ENCODE results near the gene ZGPAT.
"Not testable (repeated sequence)": the region's sequence is repeated elsewhere in the genome, so short reads cannot be mapped to it uniquely, and the experiment has no call there.

ZGPAT gene, protein sequence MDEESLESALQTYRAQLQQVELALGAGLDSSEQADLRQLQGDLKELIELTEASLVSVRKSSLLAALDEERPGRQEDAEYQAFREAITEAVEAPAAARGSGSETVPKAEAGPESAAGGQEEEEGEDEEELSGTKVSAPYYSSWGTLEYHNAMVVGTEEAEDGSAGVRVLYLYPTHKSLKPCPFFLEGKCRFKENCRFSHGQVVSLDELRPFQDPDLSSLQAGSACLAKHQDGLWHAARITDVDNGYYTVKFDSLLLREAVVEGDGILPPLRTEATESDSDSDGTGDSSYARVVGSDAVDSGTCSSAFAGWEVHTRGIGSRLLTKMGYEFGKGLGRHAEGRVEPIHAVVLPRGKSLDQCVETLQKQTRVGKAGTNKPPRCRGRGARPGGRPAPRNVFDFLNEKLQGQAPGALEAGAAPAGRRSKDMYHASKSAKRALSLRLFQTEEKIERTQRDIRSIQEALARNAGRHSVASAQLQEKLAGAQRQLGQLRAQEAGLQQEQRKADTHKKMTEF

DNA sequence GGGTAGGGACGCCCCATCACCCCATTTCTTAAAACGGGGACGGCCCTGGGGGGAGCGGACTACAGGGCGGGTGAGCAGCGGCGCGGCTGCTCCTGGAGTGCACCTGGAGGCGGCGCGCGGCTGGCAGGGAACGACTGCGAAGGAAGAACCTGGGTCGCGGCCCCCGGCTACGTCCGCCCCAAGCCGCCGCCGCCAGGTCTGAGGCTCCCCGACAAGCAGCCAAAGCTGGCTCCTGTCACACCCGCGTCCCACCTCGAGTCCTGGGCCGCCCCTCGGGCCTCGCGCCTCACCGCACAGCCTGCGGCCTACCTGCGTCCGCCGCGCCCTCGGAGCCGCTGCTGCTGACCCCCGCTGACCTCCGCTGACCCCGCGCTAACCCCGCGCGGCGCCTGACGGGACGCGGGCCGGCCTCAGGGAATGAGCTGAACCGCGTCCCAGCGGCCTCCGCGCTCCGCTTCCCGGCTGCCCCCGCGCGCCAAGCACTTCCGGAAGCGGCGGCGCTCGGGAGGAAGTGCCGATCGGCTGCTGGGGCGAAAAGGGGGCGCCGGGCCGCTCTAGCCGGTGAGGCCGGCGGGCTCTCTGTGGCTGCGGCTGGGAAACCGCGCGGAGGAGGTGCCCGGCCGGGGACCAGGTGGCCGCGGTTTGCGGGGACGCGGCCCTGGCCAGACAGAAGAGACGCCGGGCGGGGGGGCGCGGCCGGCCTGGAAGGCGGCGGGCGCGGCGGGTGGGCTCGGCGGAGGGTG is at the start of gene ZGPAT, which contains the start of gene ARFRP1:
Gene ZGPAT, plus strand, starts transcription at position 482 of the 743 bp plus-strand sequence. CDS start 542 bp downstream, outside the sequence.
Gene ARFRP1, minus strand, starts transcription at position 419 of the 743 bp plus-strand sequence. CDS start 885 bp downstream, outside the sequence.
- peak; percentile 80 for DNase-seq (ENCODE audit: low read depth)

DNA sequence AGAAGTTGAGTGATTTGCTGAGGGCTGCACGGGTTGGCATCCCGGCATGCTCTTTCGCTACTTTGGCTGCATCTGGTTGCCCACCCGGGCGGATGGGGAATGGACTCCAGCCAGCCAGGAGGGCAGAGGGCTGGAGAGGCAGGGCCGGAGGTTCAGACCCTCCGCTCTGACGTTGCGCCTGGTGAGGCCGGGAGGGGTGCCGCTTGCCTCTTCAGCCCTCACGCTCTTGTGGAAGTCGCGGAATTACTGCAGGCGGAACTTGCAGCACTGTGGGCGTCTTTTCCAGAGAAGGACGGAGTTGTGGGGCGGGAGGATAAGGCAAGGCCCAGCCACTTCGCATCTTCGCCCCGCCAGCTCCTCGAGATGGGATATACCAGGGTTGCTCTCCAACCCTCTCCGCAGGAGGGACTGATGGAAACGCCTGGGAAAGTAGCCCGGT is 49.1 kb upstream of the ZGPAT start:
- DNase-seq (ENCODE audit: low read depth), result peak; percentile 47

DNA sequence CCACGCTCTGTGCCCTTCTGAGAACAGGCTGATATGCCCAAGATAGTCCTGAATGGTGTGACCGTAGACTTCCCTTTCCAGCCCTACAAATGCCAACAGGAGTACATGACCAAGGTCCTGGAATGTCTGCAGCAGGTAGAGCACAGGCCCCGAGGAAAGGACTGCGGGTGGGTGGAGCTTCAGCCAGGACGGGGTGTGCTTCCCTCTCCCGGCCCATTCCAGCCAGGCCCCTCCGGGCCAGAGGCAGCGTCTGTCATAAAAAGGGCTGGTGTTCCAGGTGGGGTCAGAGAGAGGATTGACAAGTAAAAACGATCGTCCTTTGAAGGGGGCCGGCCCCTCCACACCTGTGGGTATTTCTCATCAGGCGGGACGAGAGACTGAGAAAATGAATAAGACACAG is 48.5 kb upstream of the ZGPAT start:
- no peak for DNase-seq (ENCODE audit: low read depth)

DNA sequence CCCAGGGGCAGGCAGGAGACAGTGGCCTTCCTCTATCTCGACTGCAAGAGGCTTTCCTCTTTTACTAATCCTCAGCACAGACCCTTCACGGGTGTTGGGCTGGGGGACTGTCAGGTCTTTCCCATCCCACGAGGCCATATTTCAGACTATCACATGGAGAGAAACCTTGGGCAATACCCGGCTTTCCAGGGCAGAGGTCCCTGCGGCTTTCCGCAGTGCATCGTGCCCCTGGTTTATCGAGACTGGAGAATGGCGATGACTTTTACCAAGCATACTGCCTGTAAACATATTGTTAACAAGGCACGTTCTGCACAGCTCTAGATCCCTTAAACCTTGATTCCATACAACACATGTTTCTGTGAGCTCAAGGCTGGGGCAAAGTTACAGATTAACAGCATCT is 47.7 kb upstream of the ZGPAT start:
- not testable (repeated sequence) for DNase-seq (ENCODE audit: low read depth)

DNA sequence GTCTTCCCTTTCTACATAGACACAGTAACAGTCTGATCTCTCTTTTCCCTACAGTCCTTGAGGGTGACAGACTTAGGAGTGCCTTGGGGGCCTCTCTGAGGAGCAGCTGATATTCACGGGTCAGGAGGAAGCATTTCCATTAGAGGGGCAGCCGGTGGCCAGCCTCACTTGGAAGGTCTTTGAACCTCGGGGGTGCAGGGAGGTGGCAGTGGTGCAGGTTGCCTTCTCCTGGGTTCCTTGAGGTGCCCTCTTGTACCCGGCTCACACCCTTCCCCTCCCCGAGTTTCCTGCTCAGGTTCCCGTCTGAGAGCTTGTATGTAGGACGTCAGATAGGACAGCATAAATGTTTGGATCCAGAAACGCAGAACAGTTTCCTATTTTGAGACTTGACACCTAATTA is 47.2 kb upstream of the ZGPAT start:
- DNase-seq (ENCODE audit: low read depth), result no peak

DNA sequence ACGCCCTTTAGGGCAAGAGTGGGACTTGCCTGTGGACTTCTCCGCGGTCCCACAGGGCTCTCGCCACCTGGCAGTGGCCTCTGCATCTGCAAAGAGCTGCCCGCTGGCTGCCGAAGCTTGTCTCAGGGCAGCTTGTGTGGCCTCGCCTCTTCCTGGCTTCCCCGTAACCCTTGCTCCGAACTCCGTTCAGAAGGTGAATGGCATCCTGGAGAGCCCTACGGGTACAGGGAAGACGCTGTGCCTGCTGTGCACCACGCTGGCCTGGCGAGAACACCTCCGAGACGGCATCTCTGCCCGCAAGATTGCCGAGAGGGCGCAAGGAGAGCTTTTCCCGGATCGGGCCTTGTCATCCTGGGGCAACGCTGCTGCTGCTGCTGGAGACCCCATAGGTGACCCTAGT is 46.7 kb upstream of the ZGPAT start:
- no peak for DNase-seq (ENCODE audit: low read depth)

DNA sequence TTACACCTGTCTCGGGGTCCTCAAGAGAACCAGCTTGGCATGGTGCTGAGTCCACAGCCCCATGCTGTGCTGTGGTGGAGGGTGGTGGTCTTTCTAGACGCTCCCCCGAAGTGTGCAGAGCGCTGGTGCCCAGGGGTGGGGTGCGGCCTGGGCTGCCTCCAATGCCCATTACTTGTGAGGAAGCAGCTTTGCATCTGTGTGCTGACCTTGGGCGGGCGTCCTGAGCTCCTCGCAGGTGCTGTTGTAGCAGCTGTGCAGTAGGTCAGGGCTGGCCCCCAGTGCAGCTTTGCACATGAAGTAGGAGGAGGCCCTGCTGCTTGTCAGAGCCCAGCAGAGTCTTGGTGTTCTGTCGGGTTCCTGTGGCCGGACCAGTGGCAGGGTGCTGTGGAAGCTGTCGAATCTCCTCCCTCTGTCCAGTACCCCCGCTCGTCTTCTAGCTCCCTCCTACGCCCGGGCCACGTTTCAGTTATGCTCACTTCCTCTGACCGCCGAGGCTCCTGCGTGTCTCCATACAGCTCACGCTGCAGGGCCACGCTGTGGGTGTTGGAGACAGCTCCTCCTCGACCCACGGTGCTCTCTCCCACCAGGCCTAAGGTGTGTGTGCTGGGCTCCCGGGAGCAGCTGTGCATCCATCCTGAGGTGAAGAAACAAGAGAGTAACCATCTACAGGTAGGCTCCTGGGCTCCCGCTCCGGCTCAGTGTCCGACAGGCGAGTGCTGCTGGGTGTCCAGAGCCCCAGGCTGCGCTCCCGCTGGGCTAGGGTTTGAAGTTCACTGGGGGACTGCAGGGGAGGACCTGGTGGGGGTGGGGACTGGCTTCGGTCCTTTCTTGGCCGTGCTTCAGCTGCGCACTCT is 45.7 kb upstream of the ZGPAT start:
- DNase-seq (ENCODE audit: low read depth), result no peak

DNA sequence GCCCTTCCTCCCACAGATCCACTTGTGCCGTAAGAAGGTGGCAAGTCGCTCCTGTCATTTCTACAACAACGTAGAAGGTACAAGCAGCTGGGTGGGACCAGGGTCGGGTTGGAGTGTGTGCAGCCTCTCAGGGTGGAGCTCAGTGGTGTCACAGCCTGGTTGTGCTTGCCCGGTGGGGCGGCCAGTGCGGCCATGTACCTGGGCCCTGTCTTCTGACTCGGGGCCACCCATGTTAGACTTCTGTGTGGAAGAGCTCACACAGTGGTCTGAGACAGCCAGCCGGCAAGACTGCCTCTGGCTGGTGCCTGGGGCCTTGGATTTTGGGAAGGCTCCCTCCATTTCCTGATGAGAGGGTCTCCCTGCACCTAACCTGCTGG is 45.0 kb upstream of the ZGPAT start:
- DNase-seq (ENCODE audit: low read depth), result no peak

DNA sequence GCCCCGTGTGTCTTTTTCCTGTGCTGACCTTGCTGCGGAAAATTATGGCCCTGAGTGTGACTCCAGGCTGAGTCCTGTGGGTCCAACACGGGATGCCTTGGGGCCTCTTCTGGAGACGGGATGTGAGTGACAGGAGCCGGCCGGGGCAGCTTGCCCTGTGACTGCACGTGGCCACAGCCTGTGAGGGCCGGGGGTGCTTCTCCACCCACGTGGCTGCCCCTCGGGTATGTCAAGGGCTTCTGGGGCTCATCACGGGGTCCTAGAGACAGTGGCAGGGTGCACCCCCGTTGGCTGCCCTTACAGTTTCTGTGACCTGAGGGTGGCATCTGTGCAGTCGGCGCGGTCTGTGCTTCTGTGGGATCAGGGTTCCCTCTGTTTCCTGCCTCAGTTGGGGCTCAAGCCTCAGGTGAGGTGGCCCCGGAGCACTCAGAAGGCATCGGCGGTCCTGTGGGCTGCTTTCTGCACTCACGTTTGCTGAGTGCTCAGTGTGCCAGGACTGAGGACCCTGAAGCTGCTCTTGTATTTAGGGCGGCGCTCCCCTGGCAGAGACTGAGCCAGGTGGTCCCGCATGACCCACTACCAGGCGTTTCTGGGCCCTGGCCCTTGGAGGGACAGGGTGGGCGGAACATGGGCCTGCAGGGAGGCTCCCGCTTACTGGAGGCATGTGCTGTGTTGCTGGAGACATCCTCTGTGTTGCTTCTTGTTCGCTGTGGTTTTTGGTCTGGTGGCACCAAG is 44.3 kb upstream of the ZGPAT start:
- DNase-seq (ENCODE audit: low read depth), result no peak

DNA sequence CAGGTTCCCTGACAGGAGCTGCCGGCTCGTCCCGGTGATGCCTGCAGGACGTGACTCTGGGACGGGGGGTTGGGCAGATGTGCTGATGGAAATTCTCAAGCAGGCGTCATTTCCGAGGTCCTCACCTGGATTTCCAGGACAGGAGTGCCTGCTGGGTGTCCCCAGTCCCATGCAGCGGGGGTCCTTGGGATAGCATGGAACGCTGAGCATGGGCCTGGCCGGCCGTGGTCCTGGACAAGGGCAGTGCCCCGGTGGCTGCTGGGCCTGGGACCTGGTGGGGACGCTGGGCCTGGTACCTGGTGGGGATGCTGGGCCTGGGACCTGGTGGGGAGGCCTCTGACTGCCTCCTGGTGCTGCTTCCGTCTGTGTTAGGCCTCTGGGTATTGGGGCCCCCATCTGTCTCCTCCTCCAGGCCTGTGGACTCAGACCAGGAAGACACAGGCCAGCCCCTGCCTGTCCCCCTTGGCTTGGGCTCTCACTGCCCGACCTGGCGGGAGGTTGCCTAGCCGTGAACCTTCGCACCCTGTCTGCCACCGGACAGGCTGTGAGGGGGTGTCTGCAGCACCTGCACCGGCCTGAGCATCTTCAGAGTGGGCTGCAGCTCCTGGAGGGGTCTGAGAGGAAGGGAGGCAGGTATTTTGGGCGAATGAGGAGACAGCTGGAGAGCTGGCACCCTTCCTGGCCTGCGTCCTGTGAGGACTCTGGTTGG is 43.5 kb upstream of the ZGPAT start:
- no peak for DNase-seq (ENCODE audit: low read depth)

DNA sequence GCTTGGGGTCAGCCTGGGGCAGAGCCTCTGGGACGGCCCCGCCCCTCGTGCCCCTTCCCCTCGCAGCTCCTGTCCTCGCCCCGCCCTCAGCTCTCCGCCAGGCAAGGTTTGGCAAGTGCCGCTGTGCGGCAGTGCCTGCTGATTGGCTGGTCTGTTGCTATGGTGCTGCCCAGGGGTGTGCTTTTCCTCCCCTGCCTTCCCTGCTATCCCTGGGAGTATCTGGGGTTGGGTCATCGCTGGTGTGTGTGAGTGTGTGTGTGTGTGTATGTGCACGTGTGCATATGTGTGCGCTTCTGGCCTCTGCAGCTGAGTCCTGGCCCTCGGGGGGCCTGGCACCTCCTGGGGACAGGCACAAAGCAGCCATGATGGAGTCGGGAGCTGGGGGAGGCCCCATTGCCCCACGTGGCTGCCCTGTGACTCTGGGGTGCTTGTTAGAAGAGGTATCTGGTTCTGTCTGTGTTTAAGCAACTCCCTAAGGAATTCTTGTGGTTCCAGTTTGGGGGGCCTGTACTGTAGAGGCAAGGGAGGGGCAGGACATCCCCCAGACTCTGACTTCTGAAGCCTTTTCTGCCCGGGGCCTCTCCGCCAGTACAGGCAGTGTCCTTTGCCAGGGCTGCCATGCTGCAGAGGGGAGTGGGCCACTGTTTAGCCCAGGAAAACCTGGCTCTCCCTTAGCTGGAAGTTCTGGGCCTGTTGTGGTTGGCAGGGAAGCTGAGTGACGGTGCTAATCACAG is 42.8 kb upstream of the ZGPAT start:
- DNase-seq (ENCODE audit: low read depth), result peak; percentile 87

DNA sequence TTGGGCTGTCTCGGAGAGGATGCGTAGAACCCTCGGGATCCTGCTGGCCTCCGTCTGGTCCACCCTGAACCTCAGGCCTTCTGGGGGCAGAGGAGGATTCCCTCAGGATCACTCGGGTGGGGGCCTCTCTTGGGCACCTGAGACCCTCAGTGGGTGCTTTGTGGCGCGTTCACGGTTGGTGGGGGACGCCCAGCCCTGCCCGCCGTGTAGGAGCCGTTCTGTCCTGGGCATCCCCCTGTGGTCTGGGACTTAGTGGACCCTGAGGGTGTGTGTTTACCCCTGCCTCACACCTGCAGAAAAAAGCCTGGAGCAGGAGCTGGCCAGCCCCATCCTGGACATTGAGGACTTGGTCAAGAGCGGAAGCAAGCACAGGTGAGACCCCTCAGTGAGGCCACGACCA is 42.1 kb upstream of the ZGPAT start:
- no peak for DNase-seq (ENCODE audit: low read depth)

DNA sequence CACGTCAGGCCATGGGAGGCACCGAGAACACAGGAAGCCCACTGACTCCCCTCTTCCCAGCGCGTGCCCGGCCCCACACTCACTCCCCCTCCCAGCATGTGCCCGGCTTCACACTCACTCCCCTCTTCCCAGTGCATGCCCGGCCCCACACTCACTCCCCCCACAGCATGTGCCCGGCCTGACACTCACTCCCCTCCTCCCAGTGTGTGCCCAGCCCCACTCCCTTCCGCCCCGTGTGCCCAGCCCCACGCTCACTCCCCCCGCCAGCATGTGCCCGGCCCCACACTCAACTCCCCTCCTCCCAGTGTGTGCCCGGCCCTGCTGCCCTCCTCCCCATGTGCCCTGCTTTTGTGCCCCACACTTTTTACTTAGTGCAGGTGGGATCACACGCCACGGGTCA is 40.0 kb upstream of the ZGPAT start:
- no peak for DNase-seq (ENCODE audit: low read depth)

DNA sequence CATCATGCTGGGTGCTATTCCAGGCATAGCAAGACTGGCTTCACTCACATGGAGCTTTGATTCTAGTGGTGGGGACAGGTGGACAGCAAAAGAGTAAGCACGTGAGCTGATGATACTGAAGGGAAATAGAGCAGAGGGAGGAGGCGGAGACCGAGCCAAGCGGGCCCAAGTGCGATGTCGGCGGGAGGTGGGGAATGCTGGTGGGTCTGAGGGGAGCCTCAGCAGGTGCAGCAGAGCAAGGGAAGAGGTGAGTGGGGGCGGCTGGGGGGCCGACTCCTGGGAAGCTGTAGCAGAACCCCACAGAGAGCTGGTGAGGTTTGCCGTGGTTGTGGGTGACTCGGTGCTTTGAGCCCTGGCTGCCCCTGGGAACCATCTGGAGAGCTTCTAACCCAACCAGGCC is 39.5 kb upstream of the ZGPAT start:
- DNase-seq (ENCODE audit: low read depth), result no peak

DNA sequence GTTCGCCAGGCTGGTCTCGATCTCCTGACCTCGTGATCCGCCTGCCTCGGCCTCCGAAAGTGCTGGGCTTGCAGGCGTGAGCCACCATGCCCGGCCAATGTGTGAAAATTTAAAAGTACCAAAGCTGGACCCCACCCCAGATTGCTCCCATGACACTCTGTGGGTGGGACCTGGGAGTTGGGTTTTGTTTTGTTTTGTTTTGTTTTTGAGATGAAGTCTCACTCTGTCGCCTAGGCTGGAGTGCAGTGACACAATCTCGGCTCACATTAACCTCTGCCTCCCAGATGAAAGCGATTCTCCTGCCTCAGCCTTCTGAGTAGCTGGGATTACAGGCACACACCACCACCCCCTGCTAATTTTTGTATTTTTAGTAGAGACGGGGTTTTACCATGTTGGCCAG is 36.1 kb upstream of the ZGPAT start:
- DNase-seq (ENCODE audit: low read depth), result not testable (repeated sequence)

DNA sequence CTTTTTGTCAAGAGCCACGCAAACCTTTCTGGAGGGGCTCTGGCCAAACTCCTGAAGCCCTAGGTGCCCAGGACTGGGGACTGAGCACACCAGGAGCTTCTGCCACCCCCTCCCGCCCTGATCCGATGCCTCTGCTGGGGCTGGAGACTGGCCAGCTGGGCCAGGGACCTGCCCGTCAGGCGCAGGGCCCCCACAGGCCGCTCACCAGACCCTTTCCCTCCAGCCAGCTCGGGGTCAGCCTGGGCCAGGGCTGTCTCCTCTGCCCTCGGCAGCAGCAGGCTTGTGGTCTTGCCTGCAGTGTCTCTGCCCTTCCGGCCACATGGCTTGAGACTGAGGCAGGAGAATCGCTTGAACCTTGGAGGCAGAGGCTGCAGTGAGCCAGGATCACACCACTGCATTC is 35.2 kb upstream of the ZGPAT start:
- no peak for DNase-seq (ENCODE audit: low read depth)

DNA sequence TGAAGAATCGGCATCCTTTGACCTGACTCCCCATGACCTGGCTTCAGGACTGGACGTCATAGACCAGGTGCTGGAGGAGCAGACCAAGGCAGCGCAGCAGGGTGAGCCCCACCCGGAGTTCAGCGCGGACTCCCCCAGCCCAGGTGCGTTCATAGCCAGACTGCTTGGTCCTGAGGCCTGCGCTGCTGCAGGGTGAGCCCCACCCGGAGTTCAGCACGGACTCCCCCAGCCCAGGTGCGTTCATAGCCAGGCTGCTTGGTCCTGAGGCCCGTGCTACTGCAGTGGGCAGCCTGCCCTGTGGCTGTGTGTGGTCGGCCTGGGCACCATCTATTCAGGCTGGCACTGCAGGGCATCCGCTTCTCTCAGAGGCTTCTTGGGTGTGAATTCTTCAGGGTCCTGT is 33.9 kb upstream of the ZGPAT start:
- DNase-seq (ENCODE audit: low read depth), result no peak

DNA sequence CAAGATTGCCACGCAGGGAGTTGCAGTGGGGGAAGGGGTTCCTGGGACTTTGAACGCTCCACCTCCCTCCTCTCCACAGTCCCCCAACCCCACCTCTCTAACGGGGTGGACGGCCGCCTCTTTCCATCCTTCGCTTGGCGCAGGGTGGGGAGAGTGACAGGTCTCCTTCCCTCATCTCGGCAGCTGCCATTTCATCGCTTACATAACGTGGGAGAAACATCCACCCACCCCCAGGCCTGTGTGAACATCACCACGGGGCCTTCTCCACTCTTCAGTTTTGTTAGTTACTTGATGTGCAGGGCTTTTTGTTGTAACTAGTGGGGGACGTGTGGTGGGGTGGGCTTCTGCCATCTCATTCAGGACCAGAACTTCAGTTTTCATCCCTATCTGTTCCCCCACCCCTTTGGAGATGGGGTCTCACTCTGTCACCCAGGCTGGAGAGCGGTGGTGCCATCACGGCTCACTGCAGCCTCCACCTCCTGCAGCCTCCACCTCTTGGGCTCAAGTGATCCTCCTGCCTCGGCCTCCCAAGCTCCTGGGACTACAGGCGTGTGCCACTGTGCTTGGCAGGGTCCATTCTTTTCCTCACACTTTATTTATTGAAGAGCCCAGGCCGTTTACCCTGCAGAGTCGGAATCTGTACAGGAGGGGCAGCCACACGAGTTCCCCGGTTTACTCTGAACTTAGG is 32.0 kb upstream of the ZGPAT start:
- no peak for DNase-seq (ENCODE audit: low read depth)

DNA sequence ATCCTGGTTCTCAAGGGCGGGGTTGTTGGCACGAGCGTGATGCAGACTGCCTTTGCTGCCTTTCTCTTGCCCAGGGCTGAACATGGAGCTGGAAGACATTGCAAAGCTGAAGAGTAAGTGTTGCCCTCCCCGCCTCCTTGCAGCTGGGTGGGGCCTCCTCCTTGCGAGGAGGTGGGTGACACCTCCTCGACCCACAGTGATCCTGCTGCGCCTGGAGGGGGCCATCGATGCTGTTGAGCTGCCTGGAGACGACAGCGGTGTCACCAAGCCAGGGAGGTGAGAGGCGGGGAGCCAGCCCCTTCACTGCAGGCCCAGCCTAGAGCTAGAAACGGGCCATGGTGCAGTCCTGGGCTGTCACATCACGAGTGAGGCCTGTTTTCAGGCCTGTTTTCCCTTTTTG is 29.8 kb upstream of the ZGPAT start:
- DNase-seq (ENCODE audit: low read depth), result no peak
